ENCODE data around the gene PAPLN.

- no peak for TF ChIP-seq EZH2phosphoT487 (IDR thresholded peaks at IDR 0.05; ENCODE audit: borderline replicate concordance, low read length)
- TF ChIP-seq, protein P1, sequence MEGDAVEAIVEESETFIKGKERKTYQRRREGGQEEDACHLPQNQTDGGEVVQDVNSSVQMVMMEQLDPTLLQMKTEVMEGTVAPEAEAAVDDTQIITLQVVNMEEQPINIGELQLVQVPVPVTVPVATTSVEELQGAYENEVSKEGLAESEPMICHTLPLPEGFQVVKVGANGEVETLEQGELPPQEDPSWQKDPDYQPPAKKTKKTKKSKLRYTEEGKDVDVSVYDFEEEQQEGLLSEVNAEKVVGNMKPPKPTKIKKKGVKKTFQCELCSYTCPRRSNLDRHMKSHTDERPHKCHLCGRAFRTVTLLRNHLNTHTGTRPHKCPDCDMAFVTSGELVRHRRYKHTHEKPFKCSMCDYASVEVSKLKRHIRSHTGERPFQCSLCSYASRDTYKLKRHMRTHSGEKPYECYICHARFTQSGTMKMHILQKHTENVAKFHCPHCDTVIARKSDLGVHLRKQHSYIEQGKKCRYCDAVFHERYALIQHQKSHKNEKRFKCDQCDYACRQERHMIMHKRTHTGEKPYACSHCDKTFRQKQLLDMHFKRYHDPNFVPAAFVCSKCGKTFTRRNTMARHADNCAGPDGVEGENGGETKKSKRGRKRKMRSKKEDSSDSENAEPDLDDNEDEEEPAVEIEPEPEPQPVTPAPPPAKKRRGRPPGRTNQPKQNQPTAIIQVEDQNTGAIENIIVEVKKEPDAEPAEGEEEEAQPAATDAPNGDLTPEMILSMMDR (conservative IDR thresholded peaks at IDR 0.05; ENCODE audit: low read depth, low read length) = no peak
Measured at GRCh38 chr14:73261075-73261474, 23.8 kb downstream of the PAPLN start.
